HL-60 (cell line): Measurements from ENCODE around the gene NFASC.

Experiments
- DNase-seq, 2 experiments: peaks; one replicate each; pipeline ENCODE4 v3.0.0-alpha.2; 2010 to 2020; ENCODE audit warnings: low read depth in 1 of 2, low spot score in 1 of 2
- H3K27ac ChIP-seq: fragments of 250-450 bp; sonication (Bioruptor Pico); replicated peaks from 2 replicates; pipeline ENCODE4 v1.5.1; 2020; ENCODE audit warnings: mild to moderate bottlenecking, moderate library complexity
- H3K27me3 ChIP-seq: fragments of 250-450 bp; sonication (Bioruptor Pico); 2 replicates; pipeline ENCODE4 v1.5.1; 2021; ENCODE audit warnings: mild to moderate bottlenecking, moderate library complexity; ENCODE audit not compliant: insufficient read depth, poor library complexity, severe bottlenecking
- H3K4me3 ChIP-seq: replicated peaks from 2 replicates; pipeline ENCODE4 v1.5.1; 2011; ENCODE audit warnings: mild to moderate bottlenecking, control low read depth, low read length; ENCODE audit not compliant: insufficient read depth
- GABPA ChIP-seq: IDR thresholded peaks from 2 replicates; pipeline ENCODE4 v1.6.1; 2012; ENCODE audit warnings: low read depth
- POLR2AphosphoS5 ChIP-seq: IDR thresholded peaks from 2 replicates; pipeline ENCODE4 v1.6.1; 2012; ENCODE audit warnings: low read depth
- SPI1 ChIP-seq: IDR thresholded peaks from 2 replicates; pipeline ENCODE4 v1.6.1; 2012; ENCODE audit warnings: low read depth, mild to moderate bottlenecking, borderline replicate concordance
- TF ChIP-seq, protein P1 (sequence below): IDR thresholded peaks from one replicate; pipeline ENCODE4 v1.5.1; 2011; ENCODE audit warnings: low read length, control low read depth, inconsistent platforms; ENCODE audit not compliant: insufficient read depth
- TF ChIP-seq, protein P2 (sequence below): IDR thresholded peaks from 2 replicates; pipeline ENCODE4 v1.6.1; 2012; ENCODE audit warnings: low read depth; ENCODE audit not compliant: insufficient replicate concordance

NFASC gene

DNA sequence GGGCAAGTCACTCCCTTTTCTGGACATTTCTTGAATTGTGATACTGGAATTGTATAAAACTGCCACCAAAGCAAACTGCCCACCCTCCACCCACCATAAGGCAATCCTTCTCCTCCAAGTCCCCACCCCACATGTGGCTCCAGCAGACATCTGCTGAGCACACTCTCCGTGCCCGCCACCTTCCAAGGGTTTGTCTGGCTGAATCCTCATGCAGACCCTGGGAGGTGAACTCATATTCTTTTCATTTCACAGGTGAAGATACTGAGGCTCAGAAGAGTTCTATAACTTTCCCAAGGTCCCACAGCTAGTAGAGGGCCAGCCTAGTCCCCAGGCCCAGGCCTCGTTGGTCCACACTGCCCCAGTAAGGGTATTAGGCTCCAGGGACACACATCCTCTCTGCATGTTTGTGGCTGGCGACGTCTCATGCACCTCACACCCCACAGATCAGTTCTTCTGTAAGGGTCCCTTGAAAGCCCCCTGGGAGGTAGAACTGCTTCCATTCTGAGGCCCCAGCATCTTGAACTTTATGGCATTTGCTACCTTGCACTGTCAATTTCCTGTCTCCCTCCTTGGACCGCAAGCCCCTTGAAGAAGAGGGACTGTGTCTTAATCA lies 186.4 kb downstream of the NFASC start:
- Histone ChIP-seq H3K27ac (no peak overlapping the region), H3K27me3 (no peaks in the 10 kb centered on the region), H3K4me3 (no peak overlapping the region)
- no peak for TF ChIP-seq POLR2AphosphoS5
- no peak for TF ChIP-seq GABPA
- TF ChIP-seq, protein P1, sequence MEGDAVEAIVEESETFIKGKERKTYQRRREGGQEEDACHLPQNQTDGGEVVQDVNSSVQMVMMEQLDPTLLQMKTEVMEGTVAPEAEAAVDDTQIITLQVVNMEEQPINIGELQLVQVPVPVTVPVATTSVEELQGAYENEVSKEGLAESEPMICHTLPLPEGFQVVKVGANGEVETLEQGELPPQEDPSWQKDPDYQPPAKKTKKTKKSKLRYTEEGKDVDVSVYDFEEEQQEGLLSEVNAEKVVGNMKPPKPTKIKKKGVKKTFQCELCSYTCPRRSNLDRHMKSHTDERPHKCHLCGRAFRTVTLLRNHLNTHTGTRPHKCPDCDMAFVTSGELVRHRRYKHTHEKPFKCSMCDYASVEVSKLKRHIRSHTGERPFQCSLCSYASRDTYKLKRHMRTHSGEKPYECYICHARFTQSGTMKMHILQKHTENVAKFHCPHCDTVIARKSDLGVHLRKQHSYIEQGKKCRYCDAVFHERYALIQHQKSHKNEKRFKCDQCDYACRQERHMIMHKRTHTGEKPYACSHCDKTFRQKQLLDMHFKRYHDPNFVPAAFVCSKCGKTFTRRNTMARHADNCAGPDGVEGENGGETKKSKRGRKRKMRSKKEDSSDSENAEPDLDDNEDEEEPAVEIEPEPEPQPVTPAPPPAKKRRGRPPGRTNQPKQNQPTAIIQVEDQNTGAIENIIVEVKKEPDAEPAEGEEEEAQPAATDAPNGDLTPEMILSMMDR: no peak
- no peak for TF ChIP-seq SPI1
- TF ChIP-seq, protein P2, sequence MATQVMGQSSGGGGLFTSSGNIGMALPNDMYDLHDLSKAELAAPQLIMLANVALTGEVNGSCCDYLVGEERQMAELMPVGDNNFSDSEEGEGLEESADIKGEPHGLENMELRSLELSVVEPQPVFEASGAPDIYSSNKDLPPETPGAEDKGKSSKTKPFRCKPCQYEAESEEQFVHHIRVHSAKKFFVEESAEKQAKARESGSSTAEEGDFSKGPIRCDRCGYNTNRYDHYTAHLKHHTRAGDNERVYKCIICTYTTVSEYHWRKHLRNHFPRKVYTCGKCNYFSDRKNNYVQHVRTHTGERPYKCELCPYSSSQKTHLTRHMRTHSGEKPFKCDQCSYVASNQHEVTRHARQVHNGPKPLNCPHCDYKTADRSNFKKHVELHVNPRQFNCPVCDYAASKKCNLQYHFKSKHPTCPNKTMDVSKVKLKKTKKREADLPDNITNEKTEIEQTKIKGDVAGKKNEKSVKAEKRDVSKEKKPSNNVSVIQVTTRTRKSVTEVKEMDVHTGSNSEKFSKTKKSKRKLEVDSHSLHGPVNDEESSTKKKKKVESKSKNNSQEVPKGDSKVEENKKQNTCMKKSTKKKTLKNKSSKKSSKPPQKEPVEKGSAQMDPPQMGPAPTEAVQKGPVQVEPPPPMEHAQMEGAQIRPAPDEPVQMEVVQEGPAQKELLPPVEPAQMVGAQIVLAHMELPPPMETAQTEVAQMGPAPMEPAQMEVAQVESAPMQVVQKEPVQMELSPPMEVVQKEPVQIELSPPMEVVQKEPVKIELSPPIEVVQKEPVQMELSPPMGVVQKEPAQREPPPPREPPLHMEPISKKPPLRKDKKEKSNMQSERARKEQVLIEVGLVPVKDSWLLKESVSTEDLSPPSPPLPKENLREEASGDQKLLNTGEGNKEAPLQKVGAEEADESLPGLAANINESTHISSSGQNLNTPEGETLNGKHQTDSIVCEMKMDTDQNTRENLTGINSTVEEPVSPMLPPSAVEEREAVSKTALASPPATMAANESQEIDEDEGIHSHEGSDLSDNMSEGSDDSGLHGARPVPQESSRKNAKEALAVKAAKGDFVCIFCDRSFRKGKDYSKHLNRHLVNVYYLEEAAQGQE: no peak
- no peak for DNase-seq

GRCh38 chr1:205057808-205058575 lies 187.3 kb downstream of the NFASC start:
- Histone ChIP-seq H3K4me3 (no peak overlapping the region), H3K27ac (no peak overlapping the region), H3K27me3 (no peaks in the 10 kb centered on the region)
- no peak for TF ChIP-seq GABPA
- TF ChIP-seq POLR2AphosphoS5: no peak
- TF ChIP-seq, protein P1: no peak
- TF ChIP-seq, protein P2: no peak
- TF ChIP-seq SPI1: no peak
- DNase-seq: no peak

GRCh38 chr1:205058853-205059252 lies 188.2 kb downstream of the NFASC start:
- Histone ChIP-seq H3K27me3 (no peaks in the 10 kb centered on the region), H3K4me3 (no peak overlapping the region), H3K27ac (no peak overlapping the region)
- TF ChIP-seq SPI1 (no peak), GABPA (no peak), POLR2AphosphoS5 (no peak)
- TF ChIP-seq, protein P1: no peak
- TF ChIP-seq, protein P2: no peak
- DNase-seq: no peak
